Esophagus muscularis mucosa (tissue), 4 donors: Measurements from ENCODE around the gene CSGALNACT2. TPM values are rescaled to one million over a fixed set of nuclear protein-coding genes. Genes with fewer than 3 reads are reported as not detected.

Experiments used
- DNase-seq: peaks from one replicate; pipeline ENCODE4 v3.0.0-alpha.2; 2017; ENCODE audit errors: extremely low spot score
- H3K27ac ChIP-seq, 4 donors: fragments of 200-600 bp; sonication (generic); replicated peaks in 1 of 4; 1 replicate in 3 of 4; 2 replicates in 1 of 4; pipeline ENCODE4 v1.5.1; 2016 to 2019; ENCODE audit warnings: mild to moderate bottlenecking in 1 of 4
- H3K27me3 ChIP-seq, 4 donors: fragments of 200-600 bp; sonication (generic); one replicate each; pipeline versions ENCODE4 v1.5.1 to v1.6.0; 2016 to 2019
- H3K36me3 ChIP-seq, 4 donors: fragments of 200-600 bp; sonication (generic); one replicate each; pipeline ENCODE4 v1.5.1; 2016 to 2019
- H3K4me1 ChIP-seq, 4 donors: fragments of 200-600 bp; sonication (generic); one replicate each; pipeline ENCODE4 v1.5.1; 2016 to 2019
- H3K4me3 ChIP-seq, 4 donors: fragments of 200-600 bp; sonication (generic); 1 replicate in 2 of 4; 2 replicates in 2 of 4; pipeline ENCODE4 v1.5.1; 2016 to 2019; ENCODE audit warnings: mild to moderate bottlenecking in 4 of 4, moderate library complexity in 1 of 4
- H3K9me3 ChIP-seq, 4 donors: fragments of 200-600 bp; sonication (generic); 1 replicate in 3 of 4; 2 replicates in 1 of 4; pipeline ENCODE4 v1.5.1; 2016 to 2019
- EP300 ChIP-seq: sonication (generic); formaldehyde crosslinking; IDR thresholded peaks from one replicate; pipeline ENCODE4 v1.6.1; 2017; ENCODE audit warnings: antibody characterized with exemption
- POLR2A ChIP-seq: fragments of 450-650 bp; IDR thresholded peaks from one replicate; pipeline ENCODE4 v1.6.1; 2017; ENCODE audit warnings: antibody characterized with exemption, moderate library complexity, mild to moderate bottlenecking, low read depth
- POLR2AphosphoS5 ChIP-seq, 2 donors: sonication (generic); formaldehyde crosslinking; IDR thresholded peaks; one replicate each; pipeline ENCODE4 v1.6.1; 2017; ENCODE audit warnings: antibody characterized with exemption in 2 of 2
- WGBS: methylation state at CpG from one replicate; pipeline ENCODE4 v1.1.5; 2018; 5-methylcytosine and 5-hydroxymethylcytosine counted together
- intact Hi-C: fragments of 100-400 bp; cut with DNase I; formaldehyde crosslinking; loops from one replicate; pipeline ENCODE4 v1.15.1; 2023
- total RNA-seq, 4 donors: library from RNA; depleted of rRNA; stranded (reverse); fragments of >200 nt; gene quantifications; one replicate each; pipeline versions ENCODE4 v1.1.0 to v1.2.1, GENCODE V29; 2016
- TF ChIP-seq, protein P1 (sequence below), 3 experiments: fragments of 200-600 bp in 2 of 3; fragments of 450-650 bp in 1 of 3; sonication (generic) in 2 of 3; IDR thresholded peaks; one replicate each; pipeline ENCODE4 v1.5.1; 2017 to 2019; ENCODE audit warnings: antibody characterized with exemption in 3 of 3, mild to moderate bottlenecking in 2 of 3, moderate library complexity in 1 of 3

The CSGALNACT2 gene
- total RNA-seq, 4 donors from 2014 or later: 25.6 to 39.5 (median 33.9) TPM

DNA sequence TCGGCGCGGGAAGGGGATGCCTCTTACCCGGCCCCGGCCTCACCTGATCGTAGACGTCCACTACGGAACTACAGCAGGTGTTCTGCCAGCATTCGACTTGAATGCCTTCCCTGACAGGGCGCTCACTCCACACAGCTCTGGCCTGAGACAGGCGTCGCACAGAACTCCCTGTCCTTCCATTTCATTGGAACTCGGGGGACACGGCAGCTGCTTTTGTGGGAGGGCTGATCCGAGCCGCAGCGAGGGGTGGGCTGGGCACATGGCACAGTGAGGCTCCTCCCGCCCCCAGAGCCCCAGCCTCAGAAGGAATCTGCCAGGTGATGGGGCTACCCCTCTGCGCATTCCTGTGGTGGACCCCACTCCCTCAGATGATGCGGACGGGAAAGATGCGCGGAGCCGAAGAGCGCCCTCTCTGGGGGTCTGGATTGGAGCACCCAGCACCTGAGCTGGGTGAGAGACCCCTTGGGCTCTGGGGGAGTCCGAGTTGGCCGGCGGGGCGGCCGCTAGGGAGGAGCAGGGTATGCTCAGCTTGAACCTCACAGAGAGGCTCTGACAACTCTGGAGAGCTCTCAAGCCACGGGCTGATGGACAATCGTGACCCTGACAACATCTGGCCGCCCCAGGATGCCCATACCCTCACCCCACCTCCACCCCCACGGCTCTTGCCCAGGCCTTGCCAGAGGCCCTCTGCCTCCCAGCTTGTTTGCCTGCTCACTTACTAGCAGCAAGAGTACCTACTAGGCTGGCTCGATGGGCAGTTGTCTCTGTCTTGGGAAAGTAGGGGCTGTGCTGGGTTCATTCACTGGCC lies 92.1 kb downstream of the CSGALNACT2 start:
- peaks cover 0 to 59% (median 16%) of the 10 kb centered on the region in 4 donors for H3K27me3 ChIP-seq
- DNase-seq: no peak
- peak overlapping the region; percentile 43 to 56 (median 46) for H3K4me3 ChIP-seq
- no peak overlapping the region for H3K27ac ChIP-seq
- 27% methylated on average over 16 of the region's 35 CpGs for WGBS
- intact Hi-C loops: no loop called here
- H3K4me1 ChIP-seq: peaks cover 9 to 22% (median 15%) of the 10 kb centered on the region in 4 donors
- H3K9me3 ChIP-seq: no peaks in the 10 kb centered on the region
- TF ChIP-seq EP300: no peak
- no peak for TF ChIP-seq POLR2A
- no peak for TF ChIP-seq POLR2AphosphoS5 (IDR thresholded peaks at IDR 0.05)
- TF ChIP-seq, protein P1, sequence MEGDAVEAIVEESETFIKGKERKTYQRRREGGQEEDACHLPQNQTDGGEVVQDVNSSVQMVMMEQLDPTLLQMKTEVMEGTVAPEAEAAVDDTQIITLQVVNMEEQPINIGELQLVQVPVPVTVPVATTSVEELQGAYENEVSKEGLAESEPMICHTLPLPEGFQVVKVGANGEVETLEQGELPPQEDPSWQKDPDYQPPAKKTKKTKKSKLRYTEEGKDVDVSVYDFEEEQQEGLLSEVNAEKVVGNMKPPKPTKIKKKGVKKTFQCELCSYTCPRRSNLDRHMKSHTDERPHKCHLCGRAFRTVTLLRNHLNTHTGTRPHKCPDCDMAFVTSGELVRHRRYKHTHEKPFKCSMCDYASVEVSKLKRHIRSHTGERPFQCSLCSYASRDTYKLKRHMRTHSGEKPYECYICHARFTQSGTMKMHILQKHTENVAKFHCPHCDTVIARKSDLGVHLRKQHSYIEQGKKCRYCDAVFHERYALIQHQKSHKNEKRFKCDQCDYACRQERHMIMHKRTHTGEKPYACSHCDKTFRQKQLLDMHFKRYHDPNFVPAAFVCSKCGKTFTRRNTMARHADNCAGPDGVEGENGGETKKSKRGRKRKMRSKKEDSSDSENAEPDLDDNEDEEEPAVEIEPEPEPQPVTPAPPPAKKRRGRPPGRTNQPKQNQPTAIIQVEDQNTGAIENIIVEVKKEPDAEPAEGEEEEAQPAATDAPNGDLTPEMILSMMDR (IDR thresholded peaks at IDR 0.05): no peak
- H3K36me3 ChIP-seq: no peaks in the 10 kb centered on the region

GRCh38 chr10:43230909-43231522 lies 92.8 kb downstream of the CSGALNACT2 start:
- peaks cover 9 to 22% (median 15%) of the 10 kb centered on the region in 4 donors for H3K4me1 ChIP-seq
- no peak overlapping the region for H3K4me3 ChIP-seq
- TF ChIP-seq POLR2A: no peak
- no peak for TF ChIP-seq POLR2AphosphoS5 (IDR thresholded peaks at IDR 0.05)
- TF ChIP-seq, protein P1 (IDR thresholded peaks at IDR 0.05): no peak
- no peak for TF ChIP-seq EP300
- intact Hi-C loops: no loop called here
- H3K36me3 ChIP-seq: no peaks in the 10 kb centered on the region
- H3K27me3 ChIP-seq: peaks cover 0 to 59% (median 16%) of the 10 kb centered on the region in 4 donors
- DNase-seq: no peak
- no peak overlapping the region for H3K27ac ChIP-seq
- no peaks in the 10 kb centered on the region for H3K9me3 ChIP-seq
- WGBS: no CpG with 5 or more reads among the region's 8 CpGs

DNA sequence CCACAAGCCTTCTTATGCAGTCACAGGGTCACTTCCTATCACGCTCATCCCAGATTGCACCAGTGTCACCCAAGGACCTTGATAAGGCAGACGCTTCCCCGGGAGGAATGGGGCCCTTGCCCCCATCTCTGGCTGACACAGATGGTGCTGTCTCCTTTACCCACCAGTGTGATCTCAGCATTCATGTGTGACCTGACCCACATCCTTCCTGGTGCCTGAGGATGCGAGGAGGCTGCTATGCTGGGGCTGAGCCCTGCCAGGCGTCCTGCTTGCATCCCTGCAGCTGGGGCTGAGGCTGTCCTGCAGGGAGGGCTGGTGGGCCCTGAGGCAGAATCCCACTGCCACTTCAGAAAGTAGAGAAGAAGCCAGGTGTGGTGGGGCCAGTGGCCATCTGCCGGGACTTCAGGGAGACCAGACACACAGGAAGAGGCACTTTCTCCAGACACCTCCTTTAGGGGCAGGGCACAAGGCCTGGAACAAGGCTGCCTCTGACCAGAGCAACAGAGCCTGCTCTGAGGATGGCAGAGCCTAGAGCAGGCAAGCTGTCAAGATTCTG lies 93.4 kb downstream of the CSGALNACT2 start:
- TF ChIP-seq POLR2A: no peak
- TF ChIP-seq, protein P1 (IDR thresholded peaks at IDR 0.05): no peak
- no peak for TF ChIP-seq POLR2AphosphoS5 (IDR thresholded peaks at IDR 0.05)
- no peak for TF ChIP-seq EP300
- WGBS: 53% methylated on average over 3 of the region's 6 CpGs
- H3K4me3 ChIP-seq: no peak overlapping the region
- peaks cover 9 to 22% (median 15%) of the 10 kb centered on the region in 4 donors for H3K4me1 ChIP-seq
- intact Hi-C loops: no loop called here
- DNase-seq: no peak
- no peak overlapping the region for H3K27ac ChIP-seq
- H3K27me3 ChIP-seq: peaks cover 0 to 61% (median 16%) of the 10 kb centered on the region in 4 donors
- no peaks in the 10 kb centered on the region for H3K36me3 ChIP-seq
- no peaks in the 10 kb centered on the region for H3K9me3 ChIP-seq

- H3K4me3 ChIP-seq: no peak overlapping the region
- WGBS: 90% methylated on average over 16 of the region's 19 CpGs
- H3K9me3 ChIP-seq: no peaks in the 10 kb centered on the region
- DNase-seq: no peak
- intact Hi-C loops: no loop called here
- TF ChIP-seq, protein P1 (IDR thresholded peaks at IDR 0.05): no peak
- TF ChIP-seq POLR2AphosphoS5 (IDR thresholded peaks at IDR 0.05) (no peak), POLR2A (no peak), EP300 (no peak)
- no peaks in the 10 kb centered on the region for H3K36me3 ChIP-seq
- H3K4me1 ChIP-seq: peaks cover 9 to 17% (median 13%) of the 10 kb centered on the region in 4 donors
- H3K27ac ChIP-seq: no peak overlapping the region
- H3K27me3 ChIP-seq: peaks cover 0 to 44% (median 14%) of the 10 kb centered on the region in 4 donors
Measured at GRCh38 chr10:43233601-43234430, 95.6 kb downstream of the CSGALNACT2 start.
